GM12878 (cell line): ENCODE data around the gene SGCD.

Source experiments
- BHLHE40 ChIP-seq, 2 experiments: fragments of 450-650 bp in 1 of 2; IDR thresholded peaks; 2 replicates each; pipeline ENCODE4 v1.6.1; 2011 to 2017; ENCODE audit warnings: low read depth in 2 of 2, borderline replicate concordance in 1 of 2, improper control_type of control experiment in 1 of 2, low read length in 1 of 2, mild to moderate bottlenecking in 1 of 2
- ESRRA ChIP-seq: IDR thresholded peaks from 2 replicates; pipeline ENCODE4 v1.6.1; 2012; ENCODE audit warnings: mild to moderate bottlenecking, low read length, improper control_type of control experiment
- JUNB ChIP-seq: IDR thresholded peaks from 2 replicates; pipeline ENCODE4 v1.6.1; 2016; ENCODE audit warnings: antibody characterized with exemption, mild to moderate bottlenecking
- NR2C2 ChIP-seq: IDR thresholded peaks from 2 replicates; pipeline ENCODE4 v1.6.1; 2011; ENCODE audit warnings: borderline replicate concordance, low read depth; ENCODE audit not compliant: control insufficient read depth, insufficient read length
- NRF1 ChIP-seq: conservative IDR thresholded peaks from 2 replicates; pipeline ENCODE4 v1.6.1; 2011; ENCODE audit warnings: mild to moderate bottlenecking, low read depth, low read length, improper control_type of control experiment
- POLR2AphosphoS2 ChIP-seq: IDR thresholded peaks from 2 replicates; pipeline ENCODE4 v1.6.1; 2011; ENCODE audit warnings: low read depth, mild to moderate bottlenecking, low read length, improper control_type of control experiment, moderate library complexity
- TCF7 ChIP-seq: IDR thresholded peaks from 2 replicates; pipeline ENCODE4 v1.6.1; 2014; ENCODE audit warnings: antibody characterized with exemption, borderline replicate concordance
- TF ChIP-seq, protein P1 (sequence below), 3 experiments: IDR thresholded peaks in 2 of 3; conservative IDR thresholded peaks in 1 of 3; 2 replicates each; pipeline ENCODE4 v1.5.1; 2011; ENCODE audit warnings: low read depth in 3 of 3, low read length in 3 of 3, mild to moderate bottlenecking in 3 of 3, control low read depth in 2 of 3, moderate library complexity in 2 of 3, inconsistent platforms in 1 of 3, mixed read lengths in 1 of 3; ENCODE audit not compliant: control insufficient read depth in 2 of 3, insufficient read depth in 1 of 3; ENCODE audit errors: extremely low read depth in 1 of 3

DNA sequence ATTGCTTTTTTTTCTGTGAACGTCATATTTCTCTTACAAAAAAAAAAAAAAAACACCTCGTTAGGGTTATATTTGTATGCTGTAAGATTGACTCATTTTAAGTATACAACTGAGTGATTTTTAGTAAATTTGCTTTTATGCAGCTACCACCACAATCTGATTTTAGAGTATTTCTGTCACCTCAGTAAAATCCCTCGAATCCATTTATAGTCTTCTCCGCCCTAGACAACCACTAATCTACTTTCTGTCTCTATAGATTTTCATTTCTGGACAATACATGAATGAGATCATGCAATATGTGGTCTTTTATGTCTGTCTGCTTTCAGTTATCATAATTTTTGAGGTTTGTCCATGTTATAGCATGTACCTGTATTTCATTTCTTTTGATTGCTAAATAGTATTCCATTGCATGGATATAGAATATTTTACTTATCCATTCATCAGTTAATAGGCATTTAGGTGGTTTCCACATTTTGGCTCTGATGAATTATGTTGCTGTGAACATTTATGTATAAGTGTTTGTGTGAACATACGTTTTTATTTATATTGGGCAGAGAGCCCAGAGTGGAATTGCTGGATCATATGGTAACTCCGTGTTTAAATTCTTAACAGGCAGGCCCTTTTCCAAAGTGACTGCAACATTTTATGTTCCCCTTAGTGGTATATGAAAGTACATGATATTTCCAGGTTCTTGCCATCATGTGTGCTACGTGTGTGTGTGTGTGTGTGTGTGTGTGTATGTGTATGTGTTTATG lies 171.4 kb downstream of the SGCD start:
- TF ChIP-seq, protein P1, sequence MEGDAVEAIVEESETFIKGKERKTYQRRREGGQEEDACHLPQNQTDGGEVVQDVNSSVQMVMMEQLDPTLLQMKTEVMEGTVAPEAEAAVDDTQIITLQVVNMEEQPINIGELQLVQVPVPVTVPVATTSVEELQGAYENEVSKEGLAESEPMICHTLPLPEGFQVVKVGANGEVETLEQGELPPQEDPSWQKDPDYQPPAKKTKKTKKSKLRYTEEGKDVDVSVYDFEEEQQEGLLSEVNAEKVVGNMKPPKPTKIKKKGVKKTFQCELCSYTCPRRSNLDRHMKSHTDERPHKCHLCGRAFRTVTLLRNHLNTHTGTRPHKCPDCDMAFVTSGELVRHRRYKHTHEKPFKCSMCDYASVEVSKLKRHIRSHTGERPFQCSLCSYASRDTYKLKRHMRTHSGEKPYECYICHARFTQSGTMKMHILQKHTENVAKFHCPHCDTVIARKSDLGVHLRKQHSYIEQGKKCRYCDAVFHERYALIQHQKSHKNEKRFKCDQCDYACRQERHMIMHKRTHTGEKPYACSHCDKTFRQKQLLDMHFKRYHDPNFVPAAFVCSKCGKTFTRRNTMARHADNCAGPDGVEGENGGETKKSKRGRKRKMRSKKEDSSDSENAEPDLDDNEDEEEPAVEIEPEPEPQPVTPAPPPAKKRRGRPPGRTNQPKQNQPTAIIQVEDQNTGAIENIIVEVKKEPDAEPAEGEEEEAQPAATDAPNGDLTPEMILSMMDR (IDR thresholded peaks at IDR 0.05 in 2 of 3, conservative IDR thresholded peaks at IDR 0.05 in 1 of 3; ENCODE audit: control insufficient read depth in 2 of 3, extremely low read depth in 1 of 3, insufficient read depth in 1 of 3, low read depth in 3 of 3, low read length in 3 of 3) = no peak
- TF ChIP-seq TCF7 = peak; percentile 45; the same call in 1 of the 2 replicates
- no peak for TF ChIP-seq BHLHE40 (IDR thresholded peaks at IDR 0.05; ENCODE audit: borderline replicate concordance in 1 of 2, low read depth in 2 of 2, low read length in 1 of 2)
- TF ChIP-seq NRF1 = no peak
- TF ChIP-seq NR2C2 = no peak
- peak; percentile 83 for TF ChIP-seq JUNB
- no peak for TF ChIP-seq POLR2AphosphoS2
- no peak for TF ChIP-seq ESRRA
